ENCODE results near the gene MYOZ2. TPM values are rescaled to one million over a fixed set of nuclear protein-coding genes. Genes with fewer than 3 reads are reported as not detected.

The MYOZ2 gene
- 1.5 and 1.6 TPM in 2 replicates for total RNA-seq (2014; rRNA removed; shearing (Covaris generic))

DNA sequence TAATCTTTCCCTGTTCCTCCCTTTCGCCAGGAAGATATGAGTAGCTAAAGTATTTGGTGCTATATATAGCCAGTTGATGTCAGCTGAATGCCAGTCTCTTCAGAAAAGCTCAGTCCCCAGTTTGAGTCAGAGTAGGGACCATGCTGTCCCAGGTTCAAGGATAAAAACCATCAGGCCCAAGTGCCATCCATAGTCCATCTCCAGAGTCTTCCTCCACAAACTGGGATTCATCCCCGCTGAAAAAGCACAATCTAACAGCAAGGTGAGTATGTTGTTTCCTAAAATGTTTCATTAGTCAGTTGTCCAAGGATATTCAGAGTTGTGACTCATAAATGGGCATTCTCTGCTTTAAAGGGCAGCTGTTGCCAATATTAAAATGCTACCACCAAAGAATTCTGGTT, at the start of gene MYOZ2:
TSS of gene MYOZ2 (plus strand) at position 112 of the 401 bp plus-strand sequence. CDS start 694 bp downstream, outside the sequence.
- H3K27me3 ChIP-seq, result no peaks in the 10 kb centered on the region
- H3K9me3 ChIP-seq (replicated peaks), result no peaks in the 10 kb centered on the region
- DNase-seq, result peak in 1 of 2 experiments; percentile 41
- peak within 1 kb of the TSS; percentile 79 for H3K27ac ChIP-seq
- H3K4me1 ChIP-seq, result peaks cover 47% of the 10 kb centered on the region
- H3K36me3 ChIP-seq, result no peaks in the 10 kb centered on the region
- H3K4me3 ChIP-seq, result no peak within 1 kb of the TSS

DNA sequence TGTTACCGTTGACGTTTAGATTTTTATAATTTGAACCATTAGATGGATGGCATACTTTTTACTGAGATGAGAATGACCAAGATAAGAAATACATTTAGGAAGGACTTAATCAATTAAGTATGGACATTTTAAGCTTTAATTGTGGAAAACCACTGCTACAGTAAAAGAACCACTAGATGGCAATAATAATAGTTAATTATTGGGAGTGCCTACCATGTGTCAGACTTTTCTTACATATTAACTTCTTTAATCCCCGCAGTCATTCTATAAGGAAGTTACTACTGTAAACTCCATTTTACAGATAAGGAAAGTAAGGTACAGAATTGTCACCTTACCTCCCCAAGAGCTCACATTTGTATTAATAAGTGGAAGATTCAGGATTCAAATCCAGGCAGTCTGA, 48.5 kb upstream of the MYOZ2 start:
- H3K9me3 ChIP-seq (replicated peaks), result no peaks in the 10 kb centered on the region; the same call in 1 of the 2 replicates
- H3K36me3 ChIP-seq, result no peaks in the 10 kb centered on the region
- H3K27me3 ChIP-seq, result no peaks in the 10 kb centered on the region
- H3K4me3 ChIP-seq, result no peak overlapping the region
- DNase-seq, result no peak
- H3K4me1 ChIP-seq, result peaks cover 15% of the 10 kb centered on the region
- H3K27ac ChIP-seq, result no peak overlapping the region

DNA sequence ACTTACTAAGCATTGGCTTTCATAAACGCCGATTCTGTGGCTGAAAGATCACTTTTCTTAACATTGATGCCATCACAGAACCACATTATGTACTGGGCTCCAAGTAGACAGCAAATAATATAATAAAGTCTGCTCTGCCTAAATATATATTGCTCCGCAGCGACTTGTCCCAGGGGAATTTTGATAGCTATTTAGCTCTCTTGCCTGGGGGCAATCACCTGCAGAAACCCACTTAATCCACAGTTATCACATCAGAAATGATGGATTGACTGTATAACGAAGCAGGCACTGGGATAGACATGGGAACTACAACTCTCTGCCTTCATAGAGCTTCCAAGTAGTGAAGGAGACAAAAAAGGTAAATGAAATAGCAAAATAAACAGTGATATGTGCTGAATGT, 48.0 kb upstream of the MYOZ2 start:
- Histone ChIP-seq H3K4me1 (peaks cover 10% of the 10 kb centered on the region), H3K27me3 (no peaks in the 10 kb centered on the region), H3K27ac (no peak overlapping the region), H3K4me3 (no peak overlapping the region), H3K9me3 (replicated peaks) (no peaks in the 10 kb centered on the region; the same call in 1 of the 2 replicates), H3K36me3 (no peaks in the 10 kb centered on the region)
- DNase-seq, result peak; percentile 24 to 54

DNA sequence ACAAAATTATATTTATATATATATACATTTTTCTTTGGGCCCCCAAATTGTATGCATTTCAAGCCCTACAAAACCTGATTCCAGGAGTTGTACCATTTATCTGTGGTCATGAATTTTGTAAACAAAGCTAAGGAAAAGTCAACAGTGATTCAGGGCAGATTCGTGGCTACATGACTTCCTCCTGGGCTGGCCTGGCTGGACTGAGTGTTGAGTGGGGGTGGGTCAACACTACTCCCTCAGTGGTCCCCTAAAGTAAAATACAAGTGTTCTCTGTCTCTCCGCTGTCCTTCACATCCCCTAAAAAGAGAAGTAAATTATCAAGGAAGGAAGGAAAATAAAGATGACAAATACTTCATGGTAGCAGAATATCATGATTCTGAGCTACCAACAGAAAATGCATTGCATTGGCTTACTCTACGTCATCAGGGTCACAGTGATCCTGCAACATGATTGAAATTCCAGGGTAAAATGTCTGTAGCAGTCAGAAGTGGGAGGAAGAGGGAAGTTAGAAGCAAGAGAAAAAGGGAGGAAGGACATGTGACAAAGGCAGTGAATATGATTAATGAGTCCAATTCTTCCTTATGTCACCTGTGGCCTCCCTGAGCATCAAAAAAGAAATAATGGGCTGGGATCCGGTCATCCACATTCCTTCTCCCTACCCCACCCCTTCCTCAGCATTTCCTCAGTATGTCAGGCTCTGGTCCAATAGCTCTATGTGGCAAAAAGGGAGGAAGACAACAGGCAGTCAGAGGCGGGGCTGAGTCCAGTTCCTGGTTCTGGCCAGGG, 42.4 kb upstream of the MYOZ2 start:
- Histone ChIP-seq H3K9me3 (replicated peaks) (no peaks in the 10 kb centered on the region; the same call in 1 of the 2 replicates), H3K27ac (no peak overlapping the region), H3K4me1 (0 out of 2 replicates have a peak, but pooled peaks cover 2% of the 10 kb centered on the region), H3K27me3 (no peaks in the 10 kb centered on the region), H3K36me3 (no peaks in the 10 kb centered on the region), H3K4me3 (no peak overlapping the region)
- DNase-seq, result no peak

DNA sequence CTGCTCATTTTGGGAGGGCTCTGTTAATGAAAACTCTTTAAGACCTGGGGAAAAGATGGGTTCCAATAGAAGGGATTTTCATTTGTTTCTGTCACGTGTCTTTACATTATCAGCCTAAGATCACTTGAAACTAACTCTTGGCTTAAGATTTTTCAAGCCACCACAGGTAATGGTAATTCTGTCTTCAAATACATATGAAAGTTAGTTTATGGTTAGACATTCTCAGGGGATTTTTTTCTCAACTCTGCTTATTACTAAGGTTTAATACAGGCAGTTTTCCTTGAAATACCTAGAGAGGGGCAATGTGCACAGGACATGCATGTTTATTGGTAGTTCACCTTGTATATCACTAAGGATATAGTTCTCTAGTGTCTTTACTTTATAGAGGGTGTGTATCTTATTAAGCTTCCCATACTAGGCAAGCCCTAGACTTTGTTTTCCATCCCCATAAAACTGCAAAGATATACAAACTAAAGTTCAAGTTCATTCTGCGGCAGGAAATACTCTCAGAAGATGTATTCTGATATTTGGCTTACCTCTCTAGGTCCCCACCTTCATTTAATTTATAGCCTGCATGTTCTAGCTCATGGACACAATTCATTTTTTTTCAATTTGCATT, 38.2 kb upstream of the MYOZ2 start:
- H3K36me3 ChIP-seq, result no peaks in the 10 kb centered on the region
- no peaks in the 10 kb centered on the region for H3K27me3 ChIP-seq
- peaks cover 3% of the 10 kb centered on the region; the same call in 1 of the 2 replicates for H3K4me1 ChIP-seq
- no peak overlapping the region for H3K27ac ChIP-seq
- no peak overlapping the region for H3K4me3 ChIP-seq
- no peaks in the 10 kb centered on the region for H3K9me3 ChIP-seq (replicated peaks)
- DNase-seq, result no peak

DNA sequence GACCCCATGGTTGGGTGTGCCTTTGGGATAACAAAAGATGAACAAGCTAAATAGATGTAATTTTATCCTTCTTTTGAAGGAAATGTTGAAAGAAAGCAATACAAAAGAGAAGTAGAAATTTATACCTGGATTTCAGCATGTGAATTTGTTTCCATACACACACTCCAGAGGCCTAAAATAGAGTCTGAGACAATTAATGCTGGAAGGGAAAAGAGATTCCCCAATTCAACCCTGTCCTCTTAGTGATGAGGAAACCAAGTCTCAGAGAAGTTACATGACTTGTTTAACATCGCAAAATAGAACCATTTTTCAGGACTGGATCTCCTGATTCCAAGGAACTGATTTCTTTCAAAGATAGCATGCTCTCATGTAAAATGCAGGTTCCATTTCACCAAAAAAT, 37.3 kb upstream of the MYOZ2 start:
- Histone ChIP-seq H3K36me3 (no peaks in the 10 kb centered on the region), H3K4me3 (no peak overlapping the region), H3K27ac (no peak overlapping the region), H3K4me1 (peaks cover 11% of the 10 kb centered on the region), H3K9me3 (replicated peaks) (no peaks in the 10 kb centered on the region), H3K27me3 (no peaks in the 10 kb centered on the region)
- DNase-seq, result no peak

DNA sequence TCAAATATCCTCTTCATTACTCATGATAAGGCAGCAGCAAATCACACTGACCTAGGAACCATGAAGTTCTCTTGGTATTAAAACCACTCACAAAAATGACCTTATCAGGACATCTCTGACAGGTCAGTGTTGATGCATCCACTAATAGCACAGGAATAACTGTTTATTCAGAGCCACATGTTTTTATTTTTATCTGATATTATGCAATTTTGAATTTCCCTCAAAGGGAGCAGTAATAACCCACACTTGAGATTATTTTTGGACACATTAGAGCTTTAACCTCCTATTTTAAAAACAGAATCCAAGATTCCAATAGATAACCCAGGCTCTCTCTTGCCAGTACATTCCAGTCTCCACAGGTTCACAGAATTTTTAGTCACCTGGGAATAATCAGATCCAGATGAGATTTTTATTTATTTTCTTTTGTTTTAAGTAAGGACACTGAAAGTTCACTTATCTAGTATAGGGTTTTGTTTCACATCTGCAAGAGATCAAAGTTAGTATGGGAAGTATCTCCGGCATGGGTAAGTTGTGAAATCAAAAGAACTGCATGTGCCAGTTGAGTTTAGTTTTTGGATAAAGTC, 36.3 kb upstream of the MYOZ2 start:
- Histone ChIP-seq H3K4me1 (peaks cover 18% of the 10 kb centered on the region), H3K27me3 (no peaks in the 10 kb centered on the region), H3K4me3 (no peak overlapping the region), H3K36me3 (no peaks in the 10 kb centered on the region), H3K9me3 (replicated peaks) (no peaks in the 10 kb centered on the region), H3K27ac (no peak overlapping the region)
- DNase-seq, result no peak

DNA sequence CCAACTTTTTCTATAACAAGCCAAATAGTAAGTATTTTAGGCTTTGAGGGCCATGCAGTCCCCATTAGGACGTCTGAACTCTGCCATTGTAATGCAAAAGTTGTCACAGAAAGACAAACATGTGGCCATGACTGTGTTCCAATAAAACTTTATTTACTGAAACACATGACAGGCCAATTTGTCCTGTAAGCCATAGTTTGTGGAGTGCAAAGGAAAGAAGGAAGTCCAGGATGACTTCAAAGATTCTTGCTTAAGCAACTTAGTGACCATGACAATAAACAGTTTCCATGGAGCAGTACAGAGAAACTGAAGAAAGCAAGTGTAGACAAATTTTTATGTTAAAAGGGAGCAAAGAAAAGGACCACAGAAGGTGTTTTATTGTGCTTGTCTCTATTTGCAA, 35.0 kb upstream of the MYOZ2 start:
- Histone ChIP-seq H3K27me3 (no peaks in the 10 kb centered on the region), H3K4me1 (peaks cover 32% of the 10 kb centered on the region), H3K9me3 (replicated peaks) (no peaks in the 10 kb centered on the region), H3K4me3 (no peak overlapping the region), H3K27ac (no peak overlapping the region), H3K36me3 (no peaks in the 10 kb centered on the region)
- DNase-seq, result no peak

DNA sequence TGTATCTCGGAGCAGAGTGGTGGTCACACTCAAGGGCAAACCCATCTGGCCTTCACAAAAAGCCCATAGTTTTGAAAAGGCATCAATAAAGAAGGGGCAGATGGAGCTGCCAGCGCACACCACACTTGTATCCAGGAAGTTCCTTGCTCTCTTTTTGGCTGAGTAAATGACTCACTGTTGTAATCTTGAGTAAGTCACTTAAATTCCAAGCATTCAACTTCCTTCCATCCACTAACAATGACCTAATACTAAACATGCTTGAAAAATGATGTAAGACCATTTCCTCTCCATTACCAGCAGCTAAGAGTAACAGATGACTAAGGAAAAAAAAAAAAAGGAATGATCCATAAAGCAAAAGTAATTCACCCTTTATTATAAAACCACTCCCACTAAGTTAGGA, 32.4 kb upstream of the MYOZ2 start:
- no peaks in the 10 kb centered on the region for H3K36me3 ChIP-seq
- peak overlapping the region; percentile 34 for H3K27ac ChIP-seq
- no peak overlapping the region for H3K4me3 ChIP-seq
- H3K4me1 ChIP-seq, result peaks cover 49% of the 10 kb centered on the region
- no peaks in the 10 kb centered on the region for H3K27me3 ChIP-seq
- peak in 1 of 2 experiments; percentile 47 for DNase-seq
- H3K9me3 ChIP-seq (replicated peaks), result no peaks in the 10 kb centered on the region

DNA sequence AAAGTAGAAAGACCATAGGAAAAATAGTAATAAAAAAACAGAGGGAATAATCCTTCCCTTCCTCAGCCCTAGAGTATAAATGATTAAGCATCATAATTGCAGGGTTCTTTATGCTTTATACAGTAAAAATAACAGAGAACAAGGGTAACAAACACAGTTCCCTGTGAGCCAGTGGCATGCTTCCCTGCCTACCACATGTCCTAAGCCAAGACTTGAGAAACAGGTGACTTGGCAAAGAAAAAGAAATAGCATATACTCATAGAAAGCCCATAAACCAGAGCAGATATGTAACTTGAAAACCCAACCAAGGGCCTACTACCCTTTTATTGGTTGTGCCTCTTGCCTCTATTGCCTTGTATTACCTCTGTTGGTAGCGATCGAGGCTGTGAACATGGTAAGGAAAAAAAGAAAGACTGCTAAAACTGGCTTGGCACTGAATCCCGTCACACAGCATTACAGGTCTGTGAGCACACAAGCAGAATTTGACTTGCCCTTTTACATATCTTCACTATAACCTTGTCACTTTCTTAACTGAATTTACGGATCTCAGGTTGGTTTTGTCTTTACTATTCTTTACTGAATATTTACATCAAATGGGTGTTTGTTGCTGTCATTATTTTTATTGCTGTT, 30.9 kb upstream of the MYOZ2 start:
- H3K27me3 ChIP-seq, result no peaks in the 10 kb centered on the region
- H3K9me3 ChIP-seq (replicated peaks), result no peaks in the 10 kb centered on the region
- H3K27ac ChIP-seq, result no peak overlapping the region
- H3K36me3 ChIP-seq, result no peaks in the 10 kb centered on the region
- H3K4me3 ChIP-seq, result no peak overlapping the region
- peaks cover 49% of the 10 kb centered on the region for H3K4me1 ChIP-seq
- no peak for DNase-seq

DNA sequence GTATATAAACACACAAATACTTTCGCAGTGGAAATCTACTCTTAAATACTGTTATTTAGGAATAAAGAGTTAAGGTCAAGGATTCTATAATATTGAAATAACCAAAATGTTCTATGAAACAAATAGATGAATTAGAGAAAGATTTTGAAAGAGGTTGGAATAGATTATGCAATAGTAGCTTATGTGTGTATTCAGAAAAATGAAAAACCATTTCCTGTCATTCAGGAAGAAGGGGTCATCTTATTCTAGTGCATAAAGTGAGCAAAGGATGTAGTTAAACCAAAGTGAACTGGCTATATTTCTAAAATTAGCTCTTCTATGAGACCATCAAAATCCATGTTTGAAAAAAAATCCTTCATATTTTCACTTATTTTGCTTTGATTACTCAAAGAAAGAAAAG, 30.0 kb upstream of the MYOZ2 start:
- H3K27ac ChIP-seq, result peak overlapping the region; percentile 80
- DNase-seq, result no peak

DNA sequence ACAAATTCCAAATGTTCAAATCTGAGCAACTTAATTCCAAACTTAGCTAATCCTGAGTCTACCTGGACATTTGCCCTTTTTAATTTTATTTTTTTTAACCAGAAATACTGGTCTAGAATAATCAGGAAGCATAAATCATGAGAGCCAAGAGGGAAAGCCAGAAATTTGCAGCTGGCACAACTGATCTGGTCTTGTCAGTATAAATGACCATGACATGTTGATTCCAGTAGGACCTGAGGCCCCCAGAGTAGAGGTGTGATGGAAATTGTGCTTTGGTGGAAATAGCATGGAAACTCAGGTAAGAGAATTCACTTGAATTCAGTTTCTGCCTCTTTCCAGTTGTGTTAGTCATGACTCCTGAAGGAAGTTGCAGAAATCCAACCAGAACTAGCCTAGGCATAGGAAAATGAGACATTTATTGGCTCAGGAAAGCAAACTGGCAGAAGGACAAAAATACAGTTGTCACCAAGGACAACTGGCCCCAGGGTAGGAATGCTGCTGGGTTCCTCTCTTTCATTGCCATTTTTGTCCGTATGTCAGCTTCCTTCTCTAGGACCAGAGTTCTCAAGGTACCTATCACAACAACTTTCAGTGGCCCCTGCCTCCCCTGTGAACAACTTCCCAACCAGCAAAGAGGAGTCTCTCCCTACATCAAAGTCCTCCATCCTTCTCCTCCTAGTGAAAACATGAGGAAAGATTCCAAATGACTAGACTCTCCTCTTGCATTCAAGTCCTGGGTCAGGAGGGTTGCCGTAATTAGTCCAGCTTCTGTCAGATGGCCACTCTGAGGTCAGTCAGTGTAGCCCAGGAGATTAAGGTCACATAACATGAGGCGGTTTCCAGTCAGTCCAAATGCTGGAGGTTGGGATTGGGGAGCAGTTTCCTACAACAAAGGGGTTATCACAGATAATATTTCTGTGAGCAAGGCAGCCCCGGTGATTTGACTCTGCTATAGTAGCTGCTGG, 29.3 kb upstream of the MYOZ2 start:
- peak; percentile 61 to 79 for DNase-seq
- Histone ChIP-seq H3K4me3 (peak overlapping the region; percentile 5; the same call in 1 of the 2 replicates), H3K9me3 (replicated peaks) (no peaks in the 10 kb centered on the region), H3K36me3 (no peaks in the 10 kb centered on the region), H3K27me3 (no peaks in the 10 kb centered on the region), H3K4me1 (peaks cover 49% of the 10 kb centered on the region), H3K27ac (peak overlapping the region; percentile 80)

More for the DNA sequence above, 30.0 kb upstream of the MYOZ2 start:
- Histone ChIP-seq H3K36me3 (no peaks in the 10 kb centered on the region), H3K9me3 (replicated peaks) (no peaks in the 10 kb centered on the region), H3K4me1 (peaks cover 49% of the 10 kb centered on the region), H3K27me3 (no peaks in the 10 kb centered on the region), H3K4me3 (no peak overlapping the region)

DNA sequence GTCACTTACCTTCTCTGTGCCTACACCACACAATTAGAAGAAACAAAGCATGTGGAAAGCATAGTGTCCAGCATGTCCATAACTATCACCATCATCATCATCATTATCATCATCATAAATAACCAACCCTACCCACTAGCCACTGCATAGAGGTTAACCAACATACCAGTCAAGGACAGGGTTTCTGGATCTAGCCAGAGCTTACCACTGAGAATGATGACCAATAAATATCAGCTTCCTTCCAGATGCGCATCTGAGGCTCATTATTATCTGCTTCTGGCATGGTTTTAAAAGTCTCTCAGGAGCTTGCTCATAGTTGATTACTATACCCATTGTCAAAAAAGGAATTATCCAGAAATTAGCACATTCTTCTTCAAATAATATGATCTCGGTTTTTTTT, 25.5 kb upstream of the MYOZ2 start:
- no peaks in the 10 kb centered on the region for H3K36me3 ChIP-seq
- no peaks in the 10 kb centered on the region for H3K27me3 ChIP-seq
- DNase-seq, result no peak
- no peak overlapping the region for H3K27ac ChIP-seq
- H3K9me3 ChIP-seq (replicated peaks), result no peaks in the 10 kb centered on the region
- H3K4me3 ChIP-seq, result no peak overlapping the region
- peaks cover 27% of the 10 kb centered on the region for H3K4me1 ChIP-seq

DNA sequence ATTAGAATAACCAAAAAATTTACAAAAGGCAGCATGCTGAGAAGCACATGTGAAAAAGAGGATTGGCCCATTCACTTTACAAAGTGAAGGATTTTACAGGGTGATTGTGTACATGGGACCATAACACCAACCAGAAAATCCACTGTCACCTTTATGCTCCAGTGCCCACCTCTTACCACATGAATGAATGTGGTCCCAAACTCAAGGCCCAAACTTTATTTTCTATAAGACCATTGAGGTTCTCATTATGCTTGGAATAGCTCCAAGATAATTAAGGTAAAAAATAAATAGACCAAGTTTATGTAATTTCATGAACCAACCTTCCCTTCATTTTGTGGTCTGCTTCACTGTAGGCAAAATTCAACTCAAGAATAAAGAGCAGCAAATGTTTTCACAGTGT, 24.3 kb upstream of the MYOZ2 start:
- H3K9me3 ChIP-seq (replicated peaks), result no peaks in the 10 kb centered on the region
- no peaks in the 10 kb centered on the region for H3K27me3 ChIP-seq
- no peak for DNase-seq

More for the DNA sequence above, 24.3 kb upstream of the MYOZ2 start:
- Histone ChIP-seq H3K4me1 (peaks cover 15% of the 10 kb centered on the region), H3K27ac (no peak overlapping the region), H3K4me3 (no peak overlapping the region), H3K36me3 (no peaks in the 10 kb centered on the region)
